Measurements from ENCODE around the gene MRPL57.
"Not testable (repeated sequence)": the region's sequence is repeated elsewhere in the genome, so short reads cannot be mapped to it uniquely, and the experiment has no call there.

MRPL57 gene

DNA sequence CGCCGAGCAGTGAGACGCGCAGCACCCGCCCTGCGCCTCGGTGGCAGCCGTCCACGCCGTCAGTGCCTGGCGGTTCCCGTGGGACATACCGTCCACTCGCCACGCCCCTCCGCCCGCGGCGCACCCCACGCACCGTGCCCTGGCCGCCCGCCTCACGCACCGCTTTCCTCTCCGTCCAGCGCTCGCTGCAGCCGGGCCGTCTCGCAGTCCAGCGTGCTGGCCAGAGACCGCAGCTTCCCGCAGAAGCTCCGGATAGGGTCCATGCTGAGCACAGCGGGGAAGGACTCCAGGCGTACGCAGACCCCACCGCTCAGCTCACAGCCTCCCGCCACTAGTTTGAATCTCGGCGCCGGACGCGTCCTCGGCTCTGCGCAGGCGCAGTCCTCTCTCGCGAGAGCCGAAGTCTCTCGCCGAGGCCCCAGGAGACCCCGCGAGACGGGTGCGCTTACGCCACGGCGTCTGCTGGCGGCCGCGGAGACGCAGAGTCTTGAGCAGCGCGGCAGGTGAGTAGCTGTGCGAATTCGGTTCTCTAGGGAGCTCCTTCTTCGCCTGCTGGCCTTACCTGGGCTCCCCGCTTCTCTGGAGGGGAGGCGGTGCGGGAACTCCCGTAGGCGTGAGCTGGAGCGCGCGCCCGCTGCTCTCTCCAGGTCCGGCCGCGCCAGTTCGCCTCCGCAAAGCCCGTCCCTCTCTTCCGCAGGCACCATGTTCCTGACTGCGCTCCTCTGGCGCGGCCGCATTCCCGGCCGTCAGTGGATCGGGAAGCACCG lies at the start of gene MRPL57, which contains the start of gene SKA3:
TSS of gene MRPL57 (plus strand) at position 444 of the 767 bp plus-strand sequence. CDS start at position 703, 259 bp downstream.
TSS of gene SKA3 (minus strand) at position 338 of the 767 bp plus-strand sequence. CDS start at position 263, 75 bp downstream.
- DNase-seq, result peak; percentile 95 to 96

DNA sequence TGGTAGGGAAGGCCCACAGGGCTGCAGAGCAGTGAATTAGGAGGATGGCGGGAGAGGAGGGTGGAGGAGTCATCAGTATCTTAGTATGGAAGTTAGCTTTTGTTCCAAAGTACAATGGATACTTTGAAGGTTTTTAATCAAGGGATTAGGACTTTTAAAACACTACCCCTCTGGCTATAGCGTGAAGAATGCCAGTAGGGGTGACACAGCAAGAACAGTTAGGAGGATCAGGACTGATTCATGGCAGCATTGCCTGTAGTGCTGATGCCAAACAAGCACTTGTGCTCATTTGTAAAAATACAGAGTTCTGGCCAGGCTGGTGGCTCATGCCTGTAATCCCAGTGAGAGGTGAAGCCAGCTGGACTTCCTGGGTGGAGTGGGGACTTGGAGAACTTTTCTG lies 46.3 kb upstream of the MRPL57 start:
- no peak for DNase-seq

DNA sequence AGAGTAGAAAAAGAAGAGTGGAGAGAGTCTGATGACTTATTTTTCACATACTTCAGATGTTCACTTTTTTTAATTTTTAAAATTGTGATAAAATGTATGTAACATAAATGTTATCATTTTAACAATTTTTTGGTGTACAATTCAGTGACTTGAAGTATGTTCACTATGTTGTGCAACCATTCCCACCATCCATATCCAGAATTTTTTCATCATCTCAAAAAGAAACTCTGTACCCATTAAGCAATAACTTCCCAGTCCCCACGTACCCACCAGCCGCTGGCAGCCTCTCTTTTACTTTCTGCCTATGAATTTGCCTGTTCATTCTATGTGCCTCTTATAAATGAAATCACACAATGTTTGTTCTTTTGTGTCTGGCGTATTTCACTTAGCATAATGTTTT lies 43.4 kb upstream of the MRPL57 start:
- DNase-seq, result no peak

DNA sequence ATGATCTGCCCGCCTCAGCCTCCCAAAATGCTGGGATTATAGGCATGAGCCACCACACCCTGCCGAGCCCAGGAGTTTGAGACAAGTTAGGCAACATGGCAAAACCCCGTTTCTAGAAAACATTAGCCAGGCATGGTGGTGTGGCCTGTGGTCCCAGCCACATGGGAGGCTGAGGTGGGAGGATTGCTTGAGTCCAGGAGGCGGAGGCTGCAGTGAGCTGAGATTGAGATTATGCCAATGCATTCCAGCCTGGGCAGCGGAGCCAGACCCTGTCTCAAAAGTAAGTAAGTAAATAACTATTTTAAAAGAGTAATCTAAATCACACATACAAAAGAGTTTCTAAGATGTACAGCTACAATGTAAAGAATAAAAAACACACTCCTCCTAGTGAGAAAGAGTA lies 42.0 kb upstream of the MRPL57 start:
- no peak for DNase-seq

DNA sequence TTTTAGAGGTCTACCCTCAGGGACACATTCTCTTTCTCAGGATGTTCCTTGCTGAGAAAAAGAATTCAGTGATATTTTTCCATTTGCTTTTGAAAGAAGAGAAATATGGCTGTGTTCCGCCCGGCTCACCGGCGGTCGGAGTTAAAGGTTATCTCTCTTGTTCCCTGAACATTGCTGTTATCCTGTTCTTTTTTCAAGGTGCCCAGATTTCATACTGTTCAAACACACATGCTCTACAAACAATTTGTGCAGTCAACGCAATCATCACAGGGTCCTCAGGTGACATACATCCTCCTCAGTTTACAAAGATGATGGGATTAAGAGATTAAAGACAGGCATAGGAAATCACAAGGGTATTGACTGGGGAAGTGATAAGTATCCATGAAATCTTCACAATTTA lies 40.6 kb upstream of the MRPL57 start:
- not testable (repeated sequence) for DNase-seq

DNA sequence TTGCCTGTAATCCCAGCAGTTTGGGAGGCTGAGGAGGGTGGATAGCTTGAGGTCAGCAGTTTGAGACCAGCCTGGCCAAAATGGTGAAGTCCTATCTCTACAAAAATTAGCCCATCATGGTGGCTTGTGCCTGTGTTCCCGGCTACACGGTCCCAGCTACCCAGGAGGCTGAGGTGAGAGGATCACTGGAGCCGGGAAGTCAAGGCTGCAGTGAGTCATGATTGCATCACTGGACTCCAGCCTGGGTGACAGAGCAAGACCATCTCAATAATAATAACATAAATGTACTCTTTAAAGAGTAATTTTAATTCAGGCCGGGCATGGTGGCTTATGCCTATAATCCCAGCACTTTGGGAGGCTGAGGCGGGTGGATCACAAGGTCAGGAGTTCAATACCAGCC lies 38.8 kb upstream of the MRPL57 start:
- DNase-seq, result no peak

DNA sequence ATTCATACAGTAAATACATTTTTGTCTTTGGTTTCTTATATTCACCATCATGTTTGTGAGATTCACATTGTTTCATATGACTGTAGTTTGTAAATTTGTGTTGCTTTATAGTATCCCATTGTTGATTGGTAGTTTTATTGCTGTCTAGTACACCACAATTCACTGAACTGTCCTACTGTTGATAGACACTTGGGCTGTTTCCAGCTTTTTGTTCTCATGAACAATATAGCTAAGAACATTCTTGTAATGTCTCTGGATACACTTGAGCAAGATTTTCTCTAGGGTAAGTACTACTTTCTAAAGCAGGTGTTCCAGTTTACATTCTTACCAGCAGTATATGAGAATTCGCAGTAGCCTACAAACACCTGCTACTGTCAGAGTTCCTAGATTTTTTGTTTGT lies 37.9 kb upstream of the MRPL57 start:
- DNase-seq, result no peak

DNA sequence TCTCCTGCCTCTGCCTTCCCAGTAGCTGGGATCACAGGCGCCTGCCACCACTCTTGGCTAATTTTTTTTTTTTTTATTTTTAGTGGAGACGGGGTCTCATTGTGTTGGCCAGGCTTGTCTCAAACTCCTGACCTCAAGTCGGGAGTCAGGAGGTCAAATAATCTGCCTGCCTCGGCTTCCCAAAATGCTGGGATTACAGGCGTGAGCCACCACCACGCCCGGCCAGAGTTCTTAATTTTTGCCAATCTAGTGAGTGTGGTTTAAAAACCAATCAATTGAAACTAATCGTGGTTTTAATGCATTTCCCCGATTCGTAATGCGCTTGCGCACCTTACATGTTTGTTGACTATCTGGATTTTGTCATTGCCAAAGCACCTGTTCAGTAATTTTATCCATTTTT lies 37.1 kb upstream of the MRPL57 start:
- no peak for DNase-seq

DNA sequence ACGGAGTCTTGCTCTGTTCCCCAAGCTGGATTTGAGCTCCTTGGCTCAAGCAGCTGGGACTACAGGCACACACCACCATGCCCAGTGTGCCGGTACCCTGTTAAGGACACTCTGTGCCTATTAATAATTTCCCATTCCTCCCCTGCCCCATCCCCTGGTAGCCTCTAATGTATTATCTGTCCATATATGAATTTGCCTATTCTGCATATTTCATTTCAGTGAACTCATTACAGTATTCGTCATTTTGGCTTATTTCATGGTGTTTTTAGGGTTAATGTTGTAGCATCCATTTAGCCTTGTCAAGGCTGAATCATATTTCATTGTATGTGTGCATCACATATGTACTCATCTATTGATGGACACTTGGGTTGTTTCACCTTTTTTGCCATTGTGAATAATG lies 33.7 kb upstream of the MRPL57 start:
- DNase-seq, result no peak

DNA sequence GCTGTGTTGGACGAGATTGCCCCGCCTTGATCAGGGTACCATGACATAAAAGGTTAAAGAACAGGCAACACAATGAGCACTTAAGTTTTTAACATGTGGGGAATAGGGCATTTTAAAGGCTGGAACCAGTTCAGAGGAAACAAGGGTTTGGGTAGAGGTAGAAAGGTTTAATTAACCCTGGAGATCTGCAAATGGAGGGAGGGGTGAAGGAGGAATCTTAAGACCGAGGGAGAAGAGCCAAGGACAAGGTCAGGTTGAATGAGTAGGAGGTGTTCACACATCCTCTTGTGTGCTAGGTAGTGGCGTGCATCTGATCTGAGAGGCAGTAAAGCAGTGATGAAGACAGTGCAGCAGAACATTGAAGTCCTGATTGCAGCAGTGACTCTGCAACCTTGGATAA lies 28.6 kb upstream of the MRPL57 start:
- DNase-seq, result no peak

DNA sequence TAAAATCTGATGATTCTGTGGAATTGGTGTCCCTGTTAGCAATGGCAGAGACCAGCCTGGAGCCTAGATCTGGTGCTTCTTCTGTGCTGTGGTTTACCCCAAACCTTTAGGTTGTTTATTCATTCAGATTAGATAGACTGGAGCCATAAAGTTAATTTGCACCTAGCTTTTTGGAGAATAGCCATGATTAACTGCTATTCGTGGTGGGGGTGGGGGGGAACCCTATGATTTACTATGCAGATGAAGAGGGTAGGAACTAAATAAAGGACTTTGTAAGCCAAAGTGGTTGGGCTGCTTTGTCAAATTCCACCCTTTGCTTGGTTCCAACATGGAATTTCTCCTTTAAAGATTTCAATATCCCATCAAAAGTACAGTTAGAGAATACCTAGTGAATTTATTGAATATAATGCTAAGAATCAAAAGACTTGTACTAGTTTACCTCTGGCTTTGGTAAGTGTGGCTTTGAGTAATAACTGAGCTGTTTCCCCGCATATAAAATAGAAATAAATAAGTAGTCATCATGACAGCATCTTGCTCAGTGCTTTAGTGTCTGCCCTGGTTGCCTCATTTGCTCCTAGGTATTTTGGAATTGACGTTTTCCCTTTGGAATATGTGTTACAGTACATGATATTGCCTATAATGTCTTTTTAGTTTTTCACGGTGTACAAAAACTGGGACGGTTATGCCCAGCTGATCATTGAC lies 27.8 kb upstream of the MRPL57 start:
- DNase-seq, result no peak

DNA sequence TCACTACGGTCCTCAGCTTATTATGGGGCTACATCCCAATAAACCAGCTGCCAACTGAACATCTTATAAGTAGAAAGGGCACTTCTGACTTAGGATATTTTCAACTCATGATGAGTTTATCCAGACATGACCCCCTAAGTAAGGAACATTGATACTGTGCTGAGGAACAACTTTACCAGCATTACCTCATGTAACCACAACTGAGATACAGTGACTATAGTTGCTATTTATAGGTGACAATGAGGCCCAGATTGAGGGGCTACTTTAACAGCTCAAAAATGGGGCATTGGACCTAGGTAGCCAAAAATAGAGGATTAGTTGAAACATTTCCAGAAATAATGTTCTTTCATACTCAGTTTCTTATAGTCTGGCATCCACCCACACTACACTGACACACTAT lies 26.9 kb upstream of the MRPL57 start:
- no peak for DNase-seq

DNA sequence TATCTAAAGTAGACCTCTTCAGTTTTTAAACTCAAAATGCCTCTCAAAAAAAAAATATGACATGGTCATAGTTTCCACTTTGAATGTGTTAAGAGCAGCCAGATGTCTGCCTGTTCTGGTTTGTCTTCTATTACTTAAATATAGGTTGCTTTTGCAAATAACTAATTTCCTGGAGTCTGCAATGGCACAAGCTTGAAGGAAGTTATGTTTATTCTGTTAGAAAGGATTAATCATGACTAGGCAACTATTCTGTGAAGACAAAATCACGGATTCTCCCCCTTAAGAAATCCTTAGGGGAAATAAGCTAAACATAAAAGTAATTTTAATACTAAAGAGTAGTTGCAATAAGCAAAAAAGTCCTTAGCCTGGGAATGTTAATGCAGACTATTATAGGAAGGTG lies 26.4 kb upstream of the MRPL57 start:
- no peak for DNase-seq

DNA sequence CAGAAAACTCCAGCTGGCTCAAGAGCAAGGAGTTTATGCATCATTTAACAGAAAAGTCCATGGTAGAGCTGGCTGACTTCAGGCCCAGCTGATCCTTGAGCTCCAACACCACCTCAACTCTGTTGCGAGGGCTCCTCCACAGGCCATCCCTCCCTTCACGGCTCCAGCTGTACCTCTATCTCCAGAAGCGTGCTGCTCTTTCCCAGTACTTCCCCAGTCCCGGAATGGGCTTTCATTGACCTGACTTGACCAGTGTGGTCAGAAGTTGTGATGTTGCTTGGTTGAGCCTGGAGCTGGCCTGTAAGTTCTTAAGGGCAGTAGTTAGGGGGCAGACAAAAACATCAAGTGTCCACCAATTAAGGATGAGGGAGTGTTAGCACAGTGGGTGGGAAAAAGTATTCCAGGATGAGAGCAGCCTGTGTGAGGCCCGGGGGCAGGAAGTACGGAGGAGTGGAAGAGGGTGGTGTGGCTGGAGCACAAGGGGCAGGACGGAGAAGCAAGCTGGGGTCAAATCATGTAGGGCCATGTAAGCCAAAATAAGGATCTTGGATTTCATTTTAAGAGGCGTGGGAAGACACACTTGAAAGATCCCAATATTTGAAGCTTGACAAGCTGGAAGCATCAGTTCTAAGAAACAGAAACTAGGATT lies 24.1 kb upstream of the MRPL57 start:
- DNase-seq, result no peak

DNA sequence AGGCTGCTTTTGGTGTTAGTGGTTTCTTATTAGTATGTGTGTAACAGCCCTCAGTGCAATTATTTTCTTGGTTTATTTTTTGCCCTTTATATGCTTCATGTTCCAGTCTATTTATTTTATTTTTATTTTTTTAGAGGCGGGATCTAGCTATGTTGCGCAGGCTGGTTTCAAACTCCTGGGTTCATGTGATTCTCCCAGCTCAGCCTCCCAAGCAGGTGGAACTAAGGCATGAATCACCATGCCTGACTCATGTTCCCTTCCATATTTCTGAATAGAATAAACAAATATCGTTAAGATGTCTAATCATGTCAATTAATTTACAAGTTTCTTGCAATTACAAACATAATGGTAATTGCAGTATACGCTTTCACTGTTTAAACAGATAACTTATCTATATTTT lies 11.8 kb upstream of the MRPL57 start:
- DNase-seq, result no peak

DNA sequence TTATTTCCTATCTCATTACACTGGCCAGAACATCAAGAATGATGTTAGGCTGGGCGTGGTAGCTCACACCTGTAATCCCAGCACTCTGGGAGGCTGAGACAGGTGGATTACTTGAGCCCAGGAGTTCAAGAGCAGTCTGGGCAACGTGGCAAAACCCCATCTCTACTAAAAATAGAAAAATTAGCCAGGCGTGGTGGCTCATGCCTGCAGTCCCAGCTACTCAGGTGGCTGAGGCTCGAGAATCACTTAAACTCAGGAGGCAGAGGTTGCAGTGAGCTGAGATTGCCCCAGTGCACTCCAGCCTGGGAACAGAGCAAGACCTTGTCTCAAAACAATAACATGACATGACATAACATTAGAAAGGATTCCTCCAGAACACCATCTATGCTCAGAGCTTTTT lies 10.9 kb upstream of the MRPL57 start:
- not testable (repeated sequence) for DNase-seq

DNA sequence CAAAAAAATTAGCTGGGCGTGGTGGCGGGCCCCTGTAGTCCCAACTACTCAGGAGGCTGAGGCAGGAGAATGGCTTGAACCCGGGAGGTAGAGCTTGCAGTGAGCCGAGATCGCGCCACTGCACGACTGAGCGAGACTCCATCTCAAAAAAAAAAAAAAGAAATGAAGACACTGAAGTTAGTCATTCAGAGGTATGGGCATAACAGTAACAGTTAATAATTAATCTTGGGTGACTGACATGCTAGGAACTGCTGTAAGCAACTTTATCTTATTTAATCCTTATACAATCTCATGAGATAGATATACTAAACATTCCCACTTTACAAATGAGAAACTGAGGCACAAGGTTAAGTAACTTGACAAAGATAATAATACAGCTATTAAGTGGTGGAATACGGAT lies 5.0 kb upstream of the MRPL57 start:
- no peak for DNase-seq

DNA sequence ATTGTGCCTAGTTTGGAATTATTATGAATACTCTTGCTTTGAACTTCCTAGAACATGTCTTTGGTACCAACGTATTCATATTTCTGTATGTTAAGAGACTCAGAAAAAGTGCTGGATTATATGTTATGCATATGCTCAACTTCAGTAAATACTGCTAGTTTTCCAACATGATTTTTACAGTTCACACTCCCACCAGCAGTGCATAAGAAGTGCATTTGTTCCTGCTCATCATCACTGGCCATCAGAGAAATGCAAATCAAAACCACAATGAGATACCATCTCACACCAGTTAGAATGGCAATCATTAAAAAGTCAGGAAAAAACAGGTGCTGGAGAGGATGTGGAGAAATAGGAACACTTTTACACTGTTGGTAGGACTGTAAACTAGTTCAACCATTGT lies 2.7 kb upstream of the MRPL57 start:
- not testable (repeated sequence) for DNase-seq

DNA sequence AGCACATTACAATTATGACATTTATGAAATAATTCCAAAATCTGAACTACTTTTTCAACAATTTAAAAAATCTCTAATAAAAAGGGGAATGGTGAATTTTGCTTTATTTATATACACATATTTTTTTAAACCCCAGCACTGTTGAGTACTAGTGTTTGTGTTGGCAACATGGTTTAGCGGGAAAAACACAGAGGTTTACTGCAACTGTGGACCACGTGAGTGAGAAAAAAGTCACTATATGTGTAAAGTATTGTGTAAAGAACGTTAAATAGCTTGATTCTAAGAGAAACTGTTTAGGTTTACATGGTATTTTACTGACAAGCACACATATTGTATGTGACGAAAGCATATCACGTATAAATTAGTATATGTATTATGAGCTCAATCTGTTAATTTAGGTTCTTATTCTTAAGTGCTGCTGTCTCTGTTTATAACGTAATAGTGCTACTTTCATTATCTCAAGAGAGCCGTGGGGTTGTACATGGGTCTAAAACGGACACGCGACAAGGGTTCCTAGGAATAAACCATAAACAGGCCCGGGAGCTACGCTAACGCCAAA lies 723 bp upstream of the MRPL57 start:
- DNase-seq, result no peak

DNA sequence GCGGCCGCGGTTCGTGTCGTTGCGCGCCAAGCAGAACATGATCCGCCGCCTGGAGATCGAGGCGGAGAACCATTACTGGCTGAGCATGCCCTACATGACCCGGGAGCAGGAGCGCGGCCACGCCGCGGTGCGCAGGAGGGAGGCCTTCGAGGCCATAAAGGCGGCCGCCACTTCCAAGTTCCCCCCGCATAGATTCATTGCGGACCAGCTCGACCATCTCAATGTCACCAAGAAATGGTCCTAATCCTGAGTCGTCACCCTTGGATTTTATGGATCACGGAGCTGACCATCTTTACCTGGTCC lies 475 bp downstream of the MRPL57 start:
- no peak for DNase-seq

DNA sequence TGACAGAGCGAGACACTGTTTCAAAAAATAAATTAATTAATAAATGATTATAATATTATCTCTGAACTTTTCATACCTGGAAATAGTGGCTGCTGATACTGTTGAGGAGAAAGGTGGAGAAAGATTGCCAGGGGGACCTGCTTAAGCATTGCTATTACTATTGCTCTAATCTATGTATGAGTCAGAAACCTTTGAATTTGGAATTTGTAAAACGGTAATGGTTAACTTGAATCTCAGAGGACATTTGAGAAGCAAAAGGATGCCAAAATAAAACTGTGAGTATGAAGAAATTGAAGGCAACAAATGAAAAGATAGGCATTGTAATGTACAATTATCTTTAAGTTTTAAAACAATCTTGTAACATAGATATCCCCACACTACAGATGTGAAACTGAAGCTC lies 5.2 kb downstream of the MRPL57 start:
- DNase-seq, result no peak

DNA sequence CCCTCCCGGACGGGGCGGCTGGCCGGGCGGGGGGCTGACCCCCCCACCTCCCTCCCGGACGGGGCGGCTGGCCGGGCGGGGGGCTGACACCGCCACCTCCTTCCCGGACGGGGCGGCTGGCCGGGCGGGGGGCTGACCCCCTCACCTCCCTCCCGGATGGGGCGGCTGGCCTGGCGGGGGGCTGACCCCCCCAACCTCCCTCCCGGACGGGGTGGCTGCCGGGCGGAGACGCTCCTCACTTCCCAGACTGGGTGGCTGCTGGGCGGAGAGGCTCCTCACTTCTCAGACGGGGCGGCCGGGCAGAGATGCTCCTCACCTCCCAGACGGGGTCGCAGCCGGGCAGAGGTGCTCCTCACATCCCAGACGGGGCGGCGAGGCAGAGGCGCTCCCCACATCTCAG lies 10.0 kb downstream of the MRPL57 start:
- not testable (repeated sequence) for DNase-seq

DNA sequence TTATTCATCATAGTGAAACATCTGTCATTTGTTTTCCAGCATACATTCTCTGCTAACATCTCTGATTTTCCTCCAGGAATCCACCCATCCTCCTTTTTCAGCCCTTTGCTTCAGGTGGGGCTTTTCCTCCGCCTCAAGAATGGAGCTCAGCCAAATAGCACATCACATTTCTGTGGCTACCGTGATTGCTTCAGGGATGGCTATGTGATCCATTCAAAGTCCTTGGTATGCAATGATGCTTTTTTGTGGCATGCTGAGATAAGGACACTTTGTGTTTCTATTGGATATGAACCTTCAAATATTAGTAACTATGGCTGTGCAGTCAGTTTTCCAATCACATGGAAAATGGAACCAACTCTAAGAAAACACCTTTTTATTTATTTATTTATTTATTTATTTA lies 18.3 kb downstream of the MRPL57 start:
- DNase-seq, result not testable (repeated sequence)
